Parathyroid adenoma (tissue), 2 donors: ENCODE results near the gene CTXND2.
"Not testable (repeated sequence)": the region's sequence is repeated elsewhere in the genome, so short reads cannot be mapped to it uniquely, and the experiment has no call there.

Experiments
- H2AFZ ChIP-seq: fragments of 300-600 bp; sonication (generic); one replicate; pipeline ENCODE4 v1.7.0; 2017; ENCODE audit warnings: antibody characterized with exemption, mild to moderate bottlenecking
- H3K27ac ChIP-seq: fragments of 300-600 bp; sonication (generic); one replicate; pipeline ENCODE4 v1.7.0; 2017
- H3K27me3 ChIP-seq: fragments of 300-600 bp; sonication (generic); one replicate; pipeline ENCODE4 v1.7.0; 2017; ENCODE audit warnings: low read length; ENCODE audit not compliant: control insufficient read depth, insufficient read depth
- H3K36me3 ChIP-seq: fragments of 300-600 bp; sonication (generic); one replicate; pipeline ENCODE4 v1.7.0; 2017; ENCODE audit warnings: low read length; ENCODE audit not compliant: control insufficient read depth, insufficient read depth
- H3K4me1 ChIP-seq: fragments of 300-600 bp; sonication (generic); one replicate; pipeline ENCODE4 v1.7.0; 2017; ENCODE audit warnings: control low read depth
- H3K4me2 ChIP-seq: fragments of 300-600 bp; sonication (generic); one replicate; pipeline ENCODE4 v1.7.0; 2017; ENCODE audit warnings: low read length
- H3K4me3 ChIP-seq: fragments of 300-600 bp; sonication (generic); one replicate; pipeline ENCODE4 v1.7.0; 2017; ENCODE audit warnings: low read depth, low read length
- H3K79me2 ChIP-seq: fragments of 300-600 bp; sonication (generic); one replicate; pipeline ENCODE4 v1.7.0; 2017; ENCODE audit warnings: control low read depth
- H3K9ac ChIP-seq: fragments of 300-600 bp; sonication (generic); one replicate; pipeline ENCODE4 v1.7.0; 2017; ENCODE audit warnings: mild to moderate bottlenecking
- H3K9me3 ChIP-seq: fragments of 300-600 bp; sonication (generic); one replicate; pipeline ENCODE4 v1.7.0; 2017; ENCODE audit warnings: low read length; ENCODE audit not compliant: control insufficient read depth
- CTCF ChIP-seq: fragments of 300-600 bp; sonication (generic); IDR thresholded peaks from one replicate; pipeline ENCODE4 v1.7.0; 2017; ENCODE audit warnings: antibody characterized with exemption, mild to moderate bottlenecking
- donor health status: primary hyperparathyroidism.

The CTXND2 gene

GRCh38 chr1:150888727-150889126 is 1.8 kb downstream of the CTXND2 start:
- no peaks in the 10 kb centered on the region for H3K27me3 ChIP-seq
- no peaks in the 10 kb centered on the region for H3K79me2 ChIP-seq
- H3K4me3 ChIP-seq, result no peak overlapping the region
- H3K9ac ChIP-seq, result no peak overlapping the region
- no peaks in the 10 kb centered on the region for H3K9me3 ChIP-seq
- H3K27ac ChIP-seq, result no peak overlapping the region
- no peaks in the 10 kb centered on the region for H3K4me1 ChIP-seq
- TF ChIP-seq CTCF, result no peak
- H3K36me3 ChIP-seq, result no peaks in the 10 kb centered on the region
- H2AFZ ChIP-seq, result no peak overlapping the region
- H3K4me2 ChIP-seq, result no peak overlapping the region

GRCh38 chr1:150890033-150890416 is 3.1 kb downstream of the CTXND2 start:
- no peaks in the 10 kb centered on the region for H3K27me3 ChIP-seq
- H3K9ac ChIP-seq, result no peak overlapping the region
- no peak overlapping the region for H3K4me2 ChIP-seq
- H3K79me2 ChIP-seq, result no peaks in the 10 kb centered on the region
- H3K27ac ChIP-seq, result no peak overlapping the region
- H3K4me3 ChIP-seq, result no peak overlapping the region
- H2AFZ ChIP-seq, result no peak overlapping the region
- H3K36me3 ChIP-seq, result no peaks in the 10 kb centered on the region
- TF ChIP-seq CTCF, result no peak
- H3K9me3 ChIP-seq, result no peaks in the 10 kb centered on the region
- no peaks in the 10 kb centered on the region for H3K4me1 ChIP-seq

GRCh38 chr1:150893336-150893913 is 6.5 kb downstream of the CTXND2 start:
- TF ChIP-seq CTCF, result no peak
- H3K27ac ChIP-seq, result no peak overlapping the region
- no peaks in the 10 kb centered on the region for H3K79me2 ChIP-seq
- H3K36me3 ChIP-seq, result no peaks in the 10 kb centered on the region
- no peaks in the 10 kb centered on the region for H3K27me3 ChIP-seq
- H3K4me1 ChIP-seq, result no peaks in the 10 kb centered on the region
- H2AFZ ChIP-seq, result no peak overlapping the region
- no peak overlapping the region for H3K4me3 ChIP-seq
- H3K4me2 ChIP-seq, result no peak overlapping the region
- H3K9ac ChIP-seq, result no peak overlapping the region
- H3K9me3 ChIP-seq, result no peaks in the 10 kb centered on the region

- no peaks in the 10 kb centered on the region for H3K9me3 ChIP-seq
- H3K27me3 ChIP-seq, result no peaks in the 10 kb centered on the region
- H3K9ac ChIP-seq, result no peak overlapping the region
- TF ChIP-seq CTCF, result no peak
- H2AFZ ChIP-seq, result no peak overlapping the region
- H3K4me1 ChIP-seq, result no peaks in the 10 kb centered on the region
- H3K4me3 ChIP-seq, result no peak overlapping the region
- no peak overlapping the region for H3K4me2 ChIP-seq
- H3K36me3 ChIP-seq, result no peaks in the 10 kb centered on the region
- H3K79me2 ChIP-seq, result no peaks in the 10 kb centered on the region
- H3K27ac ChIP-seq, result no peak overlapping the region
These were observed 8.7 kb downstream of the CTXND2 start for GRCh38 chr1:150895618-150896017.

GRCh38 chr1:150899795-150900194 is 12.9 kb downstream of the CTXND2 start:
- not testable (repeated sequence) for H2AFZ ChIP-seq, H3K27ac ChIP-seq, H3K79me2 ChIP-seq, H3K9ac ChIP-seq, H3K4me3 ChIP-seq, H3K4me2 ChIP-seq, H3K4me1 ChIP-seq, H3K36me3 ChIP-seq, H3K9me3 ChIP-seq, H3K27me3 ChIP-seq
